Stimulated activated CD8-positive, alpha-beta memory T cell treated with anti-CD3 and anti-CD28 coated beads, Interleukin-12 subunit alpha, Interleukin-12 subunit beta, amount 100 ng/mL, for 1 hour (primary cell): Measurements from ENCODE around the gene IKZF3.
"Not testable (repeated sequence)": the region's sequence is repeated elsewhere in the genome, so short reads cannot be mapped to it uniquely, and the experiment has no call there.

Experiments used
- DNase-seq: peaks from one replicate; pipeline ENCODE4 v3.0.0-alpha.2; 2020; ENCODE audit warnings: low read depth

IKZF3 gene

DNA sequence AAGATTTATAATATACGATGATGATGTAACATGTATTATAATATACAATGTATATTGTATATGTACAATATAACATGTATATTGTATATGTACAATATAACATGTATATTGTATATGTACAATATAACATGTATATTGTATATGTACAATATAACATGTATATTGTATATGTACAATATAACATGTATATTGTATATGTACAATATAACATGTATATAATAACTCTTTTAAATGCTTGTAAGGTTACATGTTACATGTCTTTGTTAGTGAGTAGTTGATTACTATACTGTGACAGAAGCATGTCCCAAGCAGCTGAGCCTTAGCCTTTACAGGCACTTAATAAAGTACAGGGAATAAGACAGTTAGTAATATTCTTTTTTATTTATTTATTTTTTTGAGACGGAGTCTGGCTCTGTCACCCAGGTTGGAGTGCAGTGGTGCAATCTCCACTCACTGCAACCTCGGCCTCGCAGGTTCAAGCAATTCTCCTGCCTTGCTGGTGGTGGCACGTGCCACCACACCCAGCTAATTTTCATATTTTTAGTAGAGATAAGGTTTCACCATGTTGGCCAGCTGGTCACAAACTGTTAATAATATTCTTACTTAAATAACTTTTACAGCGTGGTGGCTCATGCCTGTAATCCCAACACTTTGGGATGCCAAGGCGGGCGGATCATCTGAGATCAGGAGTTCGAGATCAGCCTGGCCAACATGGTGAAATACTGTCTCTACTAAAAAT lies 8.0 kb downstream of the IKZF3 start:
- not testable (repeated sequence) for DNase-seq

DNA sequence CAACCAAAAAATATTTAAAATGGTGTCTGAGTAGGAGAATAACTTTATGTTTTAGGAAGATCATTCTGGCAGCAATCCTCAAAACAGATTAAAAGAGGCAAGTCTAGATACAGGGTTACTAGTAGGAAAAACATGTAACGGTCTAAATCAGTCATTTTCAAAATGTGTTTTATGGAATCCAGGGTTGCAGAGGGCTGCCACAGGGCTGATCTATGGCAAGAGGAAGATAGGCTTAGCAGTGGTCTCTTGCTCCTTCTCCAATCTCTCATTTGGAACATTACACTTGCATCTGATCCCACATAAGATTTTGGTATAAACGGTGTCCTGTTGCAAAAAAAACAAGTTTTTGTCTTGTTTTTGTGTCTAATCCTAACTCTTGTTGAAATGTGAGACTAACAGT lies 9.2 kb downstream of the IKZF3 start:
- DNase-seq: no peak

DNA sequence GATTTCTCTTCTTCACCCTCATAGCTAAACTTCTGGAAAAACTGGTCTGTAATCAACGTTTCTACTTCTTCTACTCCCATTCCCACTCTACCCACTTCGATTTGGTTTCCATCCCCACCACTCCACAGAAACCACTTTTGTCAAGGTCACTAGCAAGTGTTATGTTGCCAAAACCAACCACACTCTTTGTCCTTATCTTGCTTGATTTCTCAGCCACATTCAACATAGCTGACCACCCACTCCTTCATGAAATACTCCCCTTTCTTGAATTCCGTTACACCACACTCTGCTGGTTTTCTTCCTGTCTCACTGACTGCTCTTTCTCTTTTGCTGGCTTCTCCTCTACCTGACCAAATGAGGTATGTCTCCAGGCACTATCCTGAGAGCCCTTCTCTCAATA lies 11.9 kb downstream of the IKZF3 start:
- no peak for DNase-seq

DNA sequence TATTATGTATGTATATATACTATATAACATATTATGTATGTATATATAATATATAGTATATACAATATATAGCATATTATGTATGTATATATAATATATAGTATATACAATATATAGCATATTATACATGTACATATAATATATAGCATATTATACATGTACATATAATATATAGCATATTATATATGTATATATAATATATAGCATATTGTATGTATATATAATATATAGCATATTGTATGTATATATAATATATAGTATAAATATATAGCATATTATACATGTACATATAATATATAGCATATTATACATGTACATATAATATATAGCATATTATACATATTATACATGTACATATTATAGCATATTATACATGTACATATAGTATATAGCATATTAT lies 13.9 kb downstream of the IKZF3 start:
- DNase-seq: not testable (repeated sequence)

- DNase-seq: no peak
Measured at GRCh38 chr17:39848600-39848999, 15.5 kb downstream of the IKZF3 start.

DNA sequence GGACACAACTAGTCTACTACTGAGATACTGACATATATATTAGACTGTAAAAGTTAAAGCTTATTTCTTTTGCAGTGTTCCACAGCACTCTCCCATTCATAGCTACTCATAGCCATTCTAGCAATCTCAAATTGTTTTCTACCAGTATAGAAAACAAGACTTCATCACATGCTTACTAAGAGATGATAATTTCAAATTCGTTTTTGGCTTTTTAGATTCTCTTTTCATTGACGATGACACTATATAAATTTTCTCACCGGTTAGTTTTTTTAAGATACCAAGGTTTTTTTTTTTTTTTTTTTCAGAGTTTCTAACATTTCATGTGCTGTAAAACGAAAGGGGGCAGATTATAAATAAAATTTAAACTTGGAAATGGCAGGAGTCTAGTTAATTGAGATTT lies 17.9 kb downstream of the IKZF3 start:
- no peak for DNase-seq

- DNase-seq: no peak
Measured at GRCh38 chr17:39845052-39845846, 18.9 kb downstream of the IKZF3 start.

DNA sequence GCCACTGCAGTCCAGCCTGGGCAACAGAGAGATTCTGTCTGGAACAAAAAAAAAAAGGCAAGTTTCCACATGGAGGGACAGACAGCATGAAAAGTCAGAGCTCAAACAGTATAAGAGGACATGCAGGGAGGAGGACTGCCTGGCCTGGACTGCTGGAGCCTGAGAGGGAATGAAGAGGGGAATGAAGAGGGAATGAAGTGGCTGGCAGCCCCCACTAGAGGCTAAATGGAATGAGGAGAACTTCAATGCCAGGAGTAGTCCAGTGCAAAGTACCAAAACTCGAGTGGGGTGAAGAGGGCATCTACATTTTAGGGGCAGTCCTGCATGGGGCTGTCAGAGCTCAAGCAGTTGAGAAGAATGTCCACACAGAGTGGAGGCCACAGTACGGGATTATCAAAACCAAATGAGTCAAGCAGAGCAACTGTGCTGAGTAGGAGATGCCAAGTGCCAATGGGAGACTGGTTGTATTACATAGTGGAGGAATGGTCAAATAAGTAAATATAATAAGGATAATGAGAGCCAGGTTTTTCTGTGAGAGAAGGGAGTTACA lies 22.9 kb downstream of the IKZF3 start:
- DNase-seq: no peak

- DNase-seq: no peak
Measured at GRCh38 chr17:39838784-39839183, 25.3 kb downstream of the IKZF3 start.

DNA sequence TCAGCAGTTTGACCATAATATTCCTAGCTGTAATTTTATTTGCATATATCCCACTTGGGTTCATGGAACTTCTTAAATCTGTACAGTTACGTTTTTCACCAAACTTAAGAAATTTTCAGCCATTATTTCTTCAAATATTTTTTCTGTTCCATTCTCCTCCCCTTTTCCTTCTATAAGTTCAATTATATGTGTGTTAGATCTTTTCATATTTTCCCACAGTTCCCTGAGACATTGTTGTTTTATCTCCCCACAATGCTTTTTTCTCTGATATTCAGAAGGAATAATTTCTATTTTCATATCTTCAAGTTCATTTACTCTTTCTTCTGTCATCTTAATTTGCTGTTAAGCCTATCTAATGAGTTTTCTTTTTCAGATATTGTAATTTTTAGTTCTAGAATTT lies 26.1 kb downstream of the IKZF3 start:
- DNase-seq: no peak

DNA sequence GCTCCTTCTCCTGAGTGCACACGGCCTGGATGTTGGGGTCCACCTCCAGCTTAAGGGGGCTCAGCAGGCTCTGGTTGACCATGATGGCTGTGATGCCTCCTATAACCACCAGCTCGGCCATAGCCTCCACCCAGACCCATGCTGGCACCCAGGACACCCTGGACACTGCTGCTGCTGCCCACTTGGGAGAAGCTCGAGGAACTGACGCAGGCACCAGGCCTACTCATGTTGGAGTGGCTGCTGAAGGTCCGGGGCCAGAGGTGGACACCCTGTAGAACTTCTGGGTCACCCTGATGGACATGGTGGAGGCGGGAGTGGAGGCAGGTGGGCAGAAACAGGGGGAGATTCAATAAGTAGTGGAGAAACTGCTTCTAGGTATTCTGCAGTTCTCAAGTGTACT lies 28.0 kb downstream of the IKZF3 start:
- DNase-seq: no peak

DNA sequence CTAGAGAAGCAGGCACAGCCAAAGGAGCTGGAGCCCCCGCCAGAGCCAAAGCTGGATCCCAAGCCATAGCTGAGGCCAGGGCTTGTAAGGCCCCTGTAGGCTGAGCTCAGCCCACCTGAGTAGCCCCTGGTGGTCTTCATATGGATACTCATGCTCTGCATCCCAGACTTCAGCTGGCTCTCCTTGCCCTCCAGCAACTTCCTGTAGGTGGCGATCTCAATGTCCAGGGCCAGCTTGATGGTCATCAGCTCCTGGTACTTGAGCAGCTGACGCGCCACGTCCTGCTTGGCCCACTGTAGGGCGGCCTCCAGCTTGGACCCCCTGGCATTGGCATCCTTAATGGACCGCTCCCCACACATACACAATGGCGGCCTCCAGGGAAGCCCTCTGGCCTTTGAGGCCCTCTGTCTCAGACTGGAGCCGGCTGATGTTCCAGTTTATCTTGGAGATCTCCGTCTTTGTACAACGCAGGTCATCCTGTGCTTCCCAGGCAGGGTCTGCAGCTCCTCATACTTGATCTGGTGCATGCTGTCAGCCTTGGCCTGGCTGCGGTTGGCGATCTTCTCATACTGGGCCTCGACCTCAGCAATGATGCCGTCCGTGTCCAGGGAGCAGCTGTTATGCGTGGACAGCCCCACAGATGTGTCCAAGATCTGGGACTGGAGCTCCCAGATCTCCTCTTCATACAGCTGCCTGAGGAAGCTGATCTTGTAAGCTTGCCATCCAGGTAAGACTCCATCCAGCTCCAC lies 28.9 kb downstream of the IKZF3 start:
- no peak for DNase-seq

DNA sequence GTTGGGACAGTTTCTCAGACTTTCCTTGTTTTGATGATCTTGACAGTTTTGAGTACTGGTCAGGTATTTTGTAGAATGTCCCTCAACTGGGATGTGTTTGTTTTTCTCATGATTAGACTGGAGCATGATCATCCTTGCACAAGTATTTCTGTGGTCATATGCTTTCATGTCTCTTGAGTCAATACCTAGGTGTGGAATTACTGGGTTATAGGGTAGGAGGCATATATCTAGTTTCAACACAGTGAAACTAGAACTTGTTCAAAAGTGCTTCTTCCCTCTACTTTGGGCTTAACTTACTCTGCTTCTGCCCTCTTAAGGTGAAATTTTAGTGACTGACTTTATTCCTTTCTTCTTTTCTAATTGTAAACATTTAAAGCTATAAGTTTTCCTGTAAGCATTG lies 30.1 kb downstream of the IKZF3 start:
- DNase-seq: no peak

DNA sequence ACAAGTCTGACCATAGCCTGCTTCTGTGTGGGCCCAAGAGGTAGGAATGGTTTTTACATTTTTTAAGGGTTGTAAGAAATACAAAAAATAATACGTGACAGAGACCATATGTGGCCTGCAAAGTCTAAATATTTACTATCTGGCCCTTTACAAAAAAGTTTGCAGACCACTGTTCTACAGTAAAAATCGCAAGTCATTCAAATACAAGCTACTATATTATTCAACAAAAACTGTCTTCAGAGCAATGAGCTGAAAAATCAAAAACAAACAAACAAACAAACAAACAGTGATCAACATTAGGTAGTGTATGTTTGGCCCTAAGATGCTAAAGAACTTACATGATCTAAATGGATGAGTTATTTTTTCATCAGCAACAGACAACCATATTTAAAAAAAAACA lies 32.5 kb downstream of the IKZF3 start:
- no peak for DNase-seq

GRCh38 chr17:39828443-39828842 lies 35.7 kb downstream of the IKZF3 start:
- no peak for DNase-seq

DNA sequence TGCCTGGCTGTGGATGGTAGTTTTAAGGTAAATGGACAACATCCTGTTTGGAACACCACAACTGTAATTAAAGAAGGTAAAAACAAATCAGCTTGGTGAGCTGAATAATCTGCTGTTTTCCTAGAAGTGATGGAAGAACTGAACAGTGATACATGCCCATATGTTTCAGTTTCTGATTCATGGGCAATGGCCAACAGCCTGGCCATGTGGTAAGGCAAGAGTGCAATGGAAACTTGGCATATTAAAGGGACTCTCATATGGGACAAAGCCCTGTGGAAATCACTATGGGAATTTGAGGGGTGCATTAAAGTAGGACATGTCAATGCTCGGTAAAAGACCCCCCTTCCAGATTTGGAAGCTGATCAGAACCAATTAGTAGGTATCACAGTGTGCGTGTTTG lies 37.8 kb downstream of the IKZF3 start:
- DNase-seq: no peak

- no peak for DNase-seq
Measured at GRCh38 chr17:39823407-39824054, 40.6 kb downstream of the IKZF3 start.

DNA sequence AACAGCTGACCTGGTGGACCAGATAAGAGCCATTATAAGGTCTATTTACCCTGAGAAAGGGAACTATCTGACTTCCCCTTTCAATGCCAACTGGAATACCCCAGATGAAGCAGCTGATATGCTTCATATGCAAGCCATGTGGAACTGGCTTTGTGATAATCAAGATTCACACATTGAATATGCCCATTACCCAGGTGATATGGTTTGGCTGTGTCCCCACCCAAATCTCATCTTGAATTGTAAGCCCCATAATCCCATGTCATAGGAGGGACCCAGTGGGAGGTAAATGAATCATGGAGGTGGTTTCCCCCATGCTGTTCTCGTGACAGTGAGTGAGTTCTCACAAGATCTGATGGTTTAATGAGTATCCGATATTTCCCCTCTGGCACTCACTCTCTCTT lies 42.1 kb downstream of the IKZF3 start:
- no peak for DNase-seq

GRCh38 chr17:39820987-39821386 lies 43.1 kb downstream of the IKZF3 start:
- no peak for DNase-seq

- DNase-seq: no peak
Measured at GRCh38 chr17:39820541-39820940, 43.6 kb downstream of the IKZF3 start.

- DNase-seq: no peak
Measured at GRCh38 chr17:39818358-39819000, 45.6 kb downstream of the IKZF3 start.

DNA sequence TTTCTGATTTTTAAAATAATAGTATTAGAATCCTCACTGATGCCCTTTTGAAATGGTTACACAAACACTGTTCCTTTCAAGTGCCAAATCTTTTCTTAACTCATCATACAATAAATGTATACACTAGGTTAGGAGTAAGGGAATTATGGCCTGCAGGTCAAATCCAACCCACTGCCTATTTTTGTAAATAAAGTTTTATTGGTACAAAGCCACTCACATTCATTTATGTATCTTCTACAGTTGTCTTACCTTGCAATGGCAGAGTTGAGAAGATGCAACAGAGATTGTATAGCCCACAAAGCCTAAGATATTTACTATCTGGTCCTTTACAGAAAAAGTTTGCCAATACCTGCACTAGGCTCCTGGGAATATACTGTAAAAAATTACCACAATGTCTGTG lies 47.8 kb downstream of the IKZF3 start:
- no peak for DNase-seq
